ENCODE results near the gene ITGA7.

Gene ITGA7

DNA sequence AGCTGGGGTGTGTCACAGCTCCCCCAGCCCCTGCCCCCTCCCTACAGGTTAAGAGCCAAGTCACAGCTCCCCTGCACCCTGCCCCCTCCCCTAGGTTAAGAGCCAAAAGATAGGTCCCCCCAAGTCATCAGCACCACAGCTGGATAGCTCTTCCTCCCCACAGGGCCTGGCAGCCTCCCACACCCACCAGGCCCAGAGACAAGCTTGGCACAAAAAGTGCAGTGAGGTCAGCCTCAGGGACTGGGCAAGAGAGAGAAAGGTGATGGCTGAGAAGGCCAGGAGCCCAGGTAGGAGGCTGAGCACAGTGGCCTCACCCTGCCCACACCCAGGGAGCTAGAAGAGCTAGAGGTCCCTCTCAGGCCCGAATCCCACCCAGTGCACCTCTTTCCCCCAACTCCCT lies 8.7 kb downstream of the ITGA7 start:
- no peak for DNase-seq

DNA sequence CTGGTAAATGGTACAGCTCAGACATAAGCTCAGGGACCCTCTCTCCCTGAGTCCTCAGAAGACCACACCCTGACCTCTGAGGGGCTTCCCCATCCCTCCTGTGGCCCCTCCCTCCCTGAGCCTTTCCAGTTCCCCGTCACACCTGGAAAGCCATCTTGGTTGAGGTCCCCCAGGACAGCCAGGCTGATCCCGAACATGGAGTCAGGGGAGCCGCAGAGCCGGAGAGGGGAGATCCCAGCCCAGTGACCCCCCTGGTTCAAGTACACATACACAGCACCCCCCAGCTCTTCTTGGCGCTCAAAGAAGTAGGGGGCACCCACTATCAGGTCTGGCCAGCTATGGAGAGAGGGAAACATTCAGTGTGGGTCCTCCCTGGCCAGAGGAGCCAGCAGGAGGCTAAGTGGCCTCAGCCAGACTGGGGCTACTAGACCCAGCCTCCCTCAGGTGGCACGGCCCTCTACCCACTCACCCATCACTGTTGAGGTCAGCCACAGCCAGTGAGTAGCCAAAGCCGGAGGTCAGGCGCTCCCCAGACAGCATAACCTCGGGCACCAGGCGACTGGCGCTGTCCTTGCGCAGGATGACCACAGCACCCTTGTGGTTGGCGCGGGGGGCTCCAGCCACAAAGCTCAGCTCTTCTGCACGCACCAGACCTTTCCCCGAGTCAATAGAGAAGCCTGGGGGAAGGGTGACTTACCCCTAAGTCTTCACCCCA lies 9.3 kb downstream of the ITGA7 start:
- no peak for DNase-seq

GRCh38 chr12:55697686-55698085 lies 10.0 kb downstream of the ITGA7 start:
- DNase-seq = no peak

- no peak for DNase-seq
These were observed 10.8 kb downstream of the ITGA7 start for GRCh38 chr12:55696796-55697462.

DNA sequence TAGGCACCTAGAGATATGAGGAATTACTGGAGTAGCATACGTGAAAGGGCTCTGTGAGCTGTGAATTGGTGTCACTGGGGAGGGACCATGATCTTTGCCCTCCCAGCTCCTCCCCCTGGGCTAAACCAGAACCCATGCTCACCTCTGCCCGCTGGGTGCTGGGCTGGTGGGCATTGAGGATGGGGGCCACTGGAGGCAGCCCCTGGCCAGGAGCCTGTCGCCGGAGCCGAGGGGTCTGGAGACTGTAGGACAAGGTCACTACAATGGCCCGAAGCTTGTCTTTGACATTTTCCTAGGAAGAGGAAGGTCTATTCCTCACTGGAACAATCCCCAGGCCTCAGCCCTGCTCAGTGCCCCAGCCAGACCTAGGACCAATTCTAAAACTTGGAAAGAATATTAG lies 11.6 kb downstream of the ITGA7 start:
- no peak for DNase-seq

- DNase-seq = no peak
These were observed 12.4 kb downstream of the ITGA7 start for GRCh38 chr12:55695349-55695748.

DNA sequence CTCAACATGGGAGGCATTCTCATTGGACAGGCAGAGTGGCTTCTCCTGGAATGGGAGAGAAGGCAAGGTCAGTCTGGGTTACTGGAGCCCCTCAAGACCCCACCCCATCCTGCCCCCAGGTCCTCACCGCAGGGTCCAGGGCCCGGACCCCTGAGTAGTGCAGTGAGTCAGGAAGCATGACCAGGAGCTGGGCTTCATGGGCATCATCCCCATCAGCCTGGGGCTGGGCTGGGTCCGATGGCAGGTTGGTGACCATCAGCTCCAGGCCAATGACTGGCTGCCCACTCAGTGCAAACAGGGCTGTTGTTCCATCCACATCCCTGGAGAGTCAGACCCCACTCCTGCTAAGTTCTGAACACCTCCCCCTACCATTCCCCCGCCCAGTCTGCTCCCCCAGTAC lies 13.1 kb downstream of the ITGA7 start:
- DNase-seq = no peak

GRCh38 chr12:55694188-55694515 lies 13.6 kb downstream of the ITGA7 start:
- no peak for DNase-seq

DNA sequence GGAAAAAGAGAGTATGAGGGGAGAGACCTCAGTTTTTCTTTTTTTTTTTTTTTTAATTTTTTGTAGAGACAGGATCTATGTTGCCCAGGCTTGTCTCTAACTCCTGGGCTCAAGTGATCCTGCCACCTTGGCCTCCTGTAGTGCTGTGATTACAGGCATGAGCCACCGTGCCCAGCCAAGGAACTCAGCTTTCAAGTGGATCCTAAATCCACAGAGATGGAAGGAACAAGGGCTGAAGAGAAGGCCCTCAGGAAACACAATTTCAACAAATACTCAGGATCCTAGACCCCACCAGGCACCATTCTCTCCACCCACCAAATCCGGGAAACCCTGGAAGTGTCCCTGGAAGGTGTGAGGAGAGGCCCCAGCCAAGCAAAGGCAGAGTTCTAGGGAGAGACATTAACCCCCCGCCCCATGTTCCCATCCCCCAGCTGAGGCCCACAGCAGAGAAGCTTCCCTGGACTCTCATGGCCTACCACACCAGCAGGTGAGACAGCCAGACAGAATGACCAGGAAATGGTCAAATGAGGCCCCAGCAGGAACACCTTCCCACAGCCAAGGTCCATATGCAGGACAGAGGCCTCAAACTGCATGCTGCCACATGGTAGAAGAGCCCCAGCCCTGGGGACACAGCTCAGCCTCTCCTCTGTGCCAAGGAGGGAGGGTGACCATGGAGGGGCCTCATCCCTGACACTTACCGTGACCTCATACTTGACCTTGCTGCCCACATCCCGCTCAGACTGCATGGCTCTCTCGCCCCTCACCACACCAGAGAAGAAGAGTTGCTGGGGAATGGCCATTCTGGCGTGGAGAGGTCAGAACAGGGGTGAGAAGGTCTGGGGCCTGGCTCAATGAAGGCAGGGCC lies 14.1 kb downstream of the ITGA7 start:
- DNase-seq = no peak

DNA sequence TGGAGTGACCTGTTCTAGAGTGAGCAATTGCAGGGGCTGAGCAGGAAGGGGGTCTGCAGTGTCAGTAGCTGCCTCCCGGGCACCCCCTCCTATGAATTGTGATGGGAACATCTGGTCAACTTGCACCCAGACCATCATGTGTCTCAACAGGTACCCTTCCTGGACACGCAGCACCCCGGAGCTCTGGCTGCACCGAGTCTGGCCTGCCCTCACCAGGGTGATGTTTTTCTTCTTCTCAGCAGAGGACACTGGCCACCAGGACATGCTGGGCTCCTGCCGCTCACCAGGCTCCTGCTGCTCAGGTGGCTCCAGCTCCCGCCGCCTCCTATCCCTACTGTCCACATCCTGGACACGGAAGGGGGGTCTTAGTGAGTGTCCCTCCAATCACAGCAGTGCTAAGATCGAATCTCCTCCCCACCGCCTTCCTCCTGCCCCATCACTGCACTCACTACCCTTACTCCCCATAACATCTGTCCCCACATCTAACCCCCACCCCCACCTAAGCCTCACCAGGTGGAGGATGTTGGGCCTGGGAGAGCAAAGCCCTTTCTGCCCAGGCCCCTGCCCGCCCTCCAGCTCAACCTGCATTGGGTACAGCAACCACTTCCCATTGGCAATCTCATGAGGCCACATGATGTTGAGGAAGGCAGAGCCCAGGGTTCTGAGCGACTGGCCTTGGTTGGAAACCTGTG lies 14.9 kb downstream of the ITGA7 start:
- no peak for DNase-seq

- DNase-seq = no peak
These were observed 18.7 kb downstream of the ITGA7 start for GRCh38 chr12:55688716-55689655.

GRCh38 chr12:55687746-55688145 lies 20.0 kb downstream of the ITGA7 start:
- no peak for DNase-seq

- DNase-seq = no peak
These were observed 21.2 kb downstream of the ITGA7 start for GRCh38 chr12:55686366-55687010.

- no peak for DNase-seq
These were observed 22.0 kb downstream of the ITGA7 start for GRCh38 chr12:55685671-55686070.

DNA sequence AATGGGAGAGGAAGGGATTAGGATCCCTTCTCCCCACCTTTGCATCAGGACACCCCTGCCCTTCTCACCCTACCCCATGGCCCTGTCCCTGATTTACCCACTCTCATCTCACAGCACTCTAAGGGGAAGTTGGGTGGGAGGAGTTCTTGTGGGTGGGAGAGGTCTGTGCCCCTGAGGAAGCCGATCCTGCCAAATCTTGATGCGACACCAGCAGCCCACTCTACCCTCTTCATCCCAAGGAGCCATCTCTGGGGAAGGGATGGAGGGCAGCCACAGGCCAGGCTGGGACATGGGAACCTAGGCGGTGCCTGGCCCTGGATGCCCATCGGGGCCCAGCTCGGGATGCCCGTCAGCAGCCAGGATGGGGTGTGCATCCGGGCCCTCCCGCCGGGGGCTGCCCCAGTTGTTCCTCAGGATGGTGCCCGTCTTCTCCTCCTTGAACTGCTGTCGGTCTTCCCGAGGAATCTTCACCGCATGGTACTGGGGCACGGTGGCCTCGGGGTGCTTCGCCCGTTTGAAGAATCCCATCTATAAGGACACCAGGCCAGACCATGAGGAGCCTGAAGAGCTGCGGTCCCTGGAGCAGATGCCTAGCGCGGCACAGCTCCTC lies 22.8 kb downstream of the ITGA7 start:
- DNase-seq = no peak

DNA sequence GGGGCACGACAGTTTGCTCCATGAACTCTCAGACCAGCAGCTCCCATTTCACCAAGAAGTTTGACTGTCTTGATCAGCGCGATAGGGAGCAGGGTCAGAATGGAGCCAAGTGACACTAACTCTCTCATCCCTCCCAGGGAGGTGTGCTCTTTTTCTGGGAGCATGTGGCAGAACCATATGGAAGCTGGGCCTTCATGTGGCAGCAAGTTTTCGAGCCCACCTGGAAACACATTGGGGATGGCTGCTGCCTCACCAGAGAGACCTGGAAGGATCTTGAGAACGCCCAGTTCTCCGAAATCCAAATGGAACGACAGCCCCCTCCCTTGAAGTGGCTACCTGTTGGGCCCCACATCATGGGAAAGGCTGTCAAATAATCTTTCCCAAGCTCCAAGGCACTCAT lies 24.0 kb downstream of the ITGA7 start:
- DNase-seq = no peak

DNA sequence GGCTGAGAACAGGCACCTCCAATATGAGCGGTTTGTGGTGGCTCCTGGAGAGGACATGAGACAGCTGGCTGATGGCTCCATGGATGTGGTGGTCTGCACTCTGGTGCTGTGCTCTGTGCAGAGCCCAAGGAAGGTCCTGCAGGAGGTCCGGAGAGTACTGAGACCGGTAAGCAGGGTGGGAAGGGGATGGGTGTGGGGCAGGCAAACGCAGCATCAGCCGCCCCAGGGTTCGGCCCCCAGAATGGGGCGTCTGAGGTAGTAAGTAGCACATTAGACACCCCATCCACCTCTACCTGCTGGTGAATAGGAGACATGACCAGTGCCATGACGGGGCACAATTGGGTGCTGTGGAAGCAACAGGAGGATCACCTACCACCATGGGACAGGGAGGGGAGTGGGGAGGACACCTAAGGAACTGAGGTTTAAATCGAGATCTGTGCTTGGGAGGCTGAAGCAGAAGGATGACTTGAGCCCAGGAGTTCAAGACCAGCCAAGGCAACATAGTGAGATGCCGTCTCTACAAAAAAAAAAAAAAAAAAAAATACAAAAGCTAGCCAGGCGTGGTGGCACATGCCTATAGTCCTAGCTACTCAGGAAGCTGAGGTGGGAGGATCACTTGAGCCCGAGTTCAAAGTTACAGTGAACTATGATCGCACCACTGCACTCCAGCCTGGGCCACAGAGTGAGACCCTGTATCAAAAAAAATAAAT lies 25.5 kb downstream of the ITGA7 start:
- DNase-seq = no peak

- peak; percentile 55 to 59 (median 55) for DNase-seq
These were observed 26.3 kb downstream of the ITGA7 start for GRCh38 chr12:55681142-55682077.

- DNase-seq = no peak
These were observed 28.0 kb downstream of the ITGA7 start for GRCh38 chr12:55679691-55680090.
